HepG2 (cell line): ENCODE results near the gene SLC25A45. TPM values are rescaled to one million over a fixed set of nuclear protein-coding genes. Genes with fewer than 3 reads are reported as not detected.

ENCODE experiments used
- ATAC-seq: fragments of 200-7000 bp; cut with Tn5 transposase; 3 replicates; pipeline ENCODE4 v1.9.1; 2020; ENCODE audit warnings: mild to moderate bottlenecking, moderate library complexity
- BruUV-seq: library from RNA; stranded (reverse); fragments of 400-500 nt; replicated peaks from 2 replicates; lab custom pipeline; 2021; lab: Mats Ljungman, UMichigan
- CTCF ChIA-PET: fragments of 300-600 bp; formaldehyde crosslinking; extraction: SDS; loops from one replicate; lab custom pipeline; 2021; ENCODE audit warnings: low total read pairs, inconsistent platforms, low intra/inter-chr PET ratio; lab: Yijun Ruan, JAX
- POLR2A ChIA-PET: fragments of 350-600 bp; sonication (Branson Sonifier 250); formaldehyde crosslinking; loops from one replicate; lab custom pipeline; 2020; ENCODE audit warnings: antibody characterized with exemption, inconsistent platforms; lab: Yijun Ruan, JAX
- DNase-seq: peaks from one replicate; pipeline ENCODE4 v3.0.0-alpha.2; 2015; ENCODE audit warnings: low spot score
- FAIRE-seq: peaks from 3 replicates; lab custom pipeline; 2011; peaks lifted over from hg19 to GRCh38; lab: Jason Lieb, UNC
- H2AFZ ChIP-seq: one replicate; pipeline ENCODE4 v1.6.1; 2011; ENCODE audit warnings: low read length, inconsistent platforms
- H3K27ac ChIP-seq: fragments of 300-600 bp; 3 replicates; pipeline ENCODE4 v1.8.0; 2011; ENCODE audit warnings: mixed run types, mild to moderate bottlenecking, mixed read lengths, low read length, inconsistent platforms; ENCODE audit not compliant: insufficient read depth; ENCODE audit errors: extremely low read length
- H3K27me3 ChIP-seq, 2 experiments: fragments of 200-600 bp in 1 of 2; 2 replicates in 1 of 2; 3 replicates in 1 of 2; pipeline versions ENCODE4 v1.6.0 to v1.8.0; 2011; ENCODE audit warnings: low read length in 2 of 2, mild to moderate bottlenecking in 2 of 2, moderate library complexity in 2 of 2, inconsistent platforms in 1 of 2; ENCODE audit not compliant: insufficient read depth in 2 of 2, control insufficient read depth in 1 of 2
- H3K36me3 ChIP-seq, 2 experiments: fragments of 200-600 bp in 1 of 2; replicated peaks in 1 of 2; 2 replicates in 1 of 2; 3 replicates in 1 of 2; pipeline versions ENCODE4 v1.5.1 to v1.8.0; 2011; ENCODE audit warnings: low read length in 2 of 2, inconsistent platforms in 1 of 2; ENCODE audit not compliant: insufficient read depth in 2 of 2, control insufficient read depth in 1 of 2
- H3K4me1 ChIP-seq: 2 replicates; pipeline ENCODE4 v1.5.1; 2012; ENCODE audit warnings: low read length, inconsistent platforms; ENCODE audit not compliant: insufficient read depth
- H3K4me2 ChIP-seq: 2 replicates; pipeline ENCODE4 v1.6.0; 2011; ENCODE audit warnings: low read depth, low read length, inconsistent platforms
- H3K4me3 ChIP-seq, 3 experiments: fragments of 200-600 bp in 1 of 3; sonication (generic), shearing (Covaris generic) in 1 of 3; replicated peaks in 1 of 3; 2 replicates each; pipeline ENCODE4 v1.5.1; 2011 to 2016; ENCODE audit warnings: low read length in 3 of 3, inconsistent platforms in 2 of 3, low read depth in 2 of 3, mild to moderate bottlenecking in 2 of 3, control low read depth in 1 of 3, mixed read lengths in 1 of 3; ENCODE audit not compliant: insufficient read depth in 1 of 3
- H3K79me2 ChIP-seq: one replicate; pipeline ENCODE4 v1.6.1; 2011; ENCODE audit warnings: low read length, inconsistent platforms; ENCODE audit not compliant: insufficient read depth
- H3K9ac ChIP-seq: 2 replicates; pipeline ENCODE4 v1.6.0; 2011; ENCODE audit warnings: mild to moderate bottlenecking, low read depth, low read length, inconsistent platforms; ENCODE audit not compliant: insufficient read depth
- H3K9me3 ChIP-seq: 2 replicates; pipeline ENCODE4 v1.5.1; 2012; ENCODE audit warnings: mild to moderate bottlenecking, low read length
- H4K20me1 ChIP-seq: 2 replicates; pipeline ENCODE4 v1.6.0; 2011; ENCODE audit warnings: inconsistent platforms, mild to moderate bottlenecking, low read length, moderate library complexity; ENCODE audit not compliant: insufficient read depth
- BRD4 ChIP-seq: sonication (generic); formaldehyde crosslinking; IDR thresholded peaks from 2 replicates; pipeline ENCODE4 v1.4.0; 2020; ENCODE audit warnings: missing genetic modification reagents
- CHD2 ChIP-seq: IDR thresholded peaks from 2 replicates; pipeline ENCODE4 v1.6.1; 2011; ENCODE audit warnings: low read depth, low read length, improper control_type of control experiment
- DDIT3 ChIP-seq: sonication (generic); formaldehyde crosslinking; IDR thresholded peaks from 2 replicates; pipeline ENCODE4 v1.4.0; 2020; ENCODE audit warnings: mild to moderate bottlenecking, missing genetic modification reagents
- KDM2A ChIP-seq: sonication (generic); formaldehyde crosslinking; IDR thresholded peaks from 2 replicates; pipeline ENCODE4 v1.4.0; 2020; ENCODE audit warnings: low read depth, missing genetic modification reagents, borderline replicate concordance
- NR2F1 ChIP-seq, 2 experiments: fragments of 450-650 bp in 1 of 2; formaldehyde crosslinking in 1 of 2; IDR thresholded peaks; 2 replicates each; pipeline versions ENCODE4 v1.5.0 to v1.6.1; 2016 to 2020; ENCODE audit warnings: mild to moderate bottlenecking in 1 of 2, missing compliant biosample characterization in 1 of 2, missing genetic modification reagents in 1 of 2, moderate library complexity in 1 of 2
- POLR2AphosphoS5 ChIP-seq: IDR thresholded peaks from 2 replicates; pipeline ENCODE4 v1.6.1; 2012; ENCODE audit warnings: low read depth, low read length
- RBM22 ChIP-seq: fragments of 200-400 bp; formaldehyde crosslinking; optimal IDR thresholded peaks from 2 replicates; pipeline ENCODE3; 2017; ENCODE audit warnings: mild to moderate bottlenecking, low read length, moderate library complexity
- SMYD3 ChIP-seq: sonication (generic); formaldehyde crosslinking; IDR thresholded peaks from 2 replicates; pipeline ENCODE4 v1.8.1; 2023; ENCODE audit warnings: mild to moderate bottlenecking, missing genetic modification reagents
- TBL1XR1 ChIP-seq: fragments of 150-350 bp; IDR thresholded peaks from 2 replicates; pipeline ENCODE4 v1.6.1; 2014; ENCODE audit warnings: borderline replicate concordance, low read length; ENCODE audit not compliant: partially characterized antibody
- ZFP36L1 ChIP-seq: sonication (generic); formaldehyde crosslinking; IDR thresholded peaks from 2 replicates; pipeline ENCODE4 v1.8.0; 2022; ENCODE audit warnings: mild to moderate bottlenecking, missing genetic modification reagents, moderate library complexity
- ZNF430 ChIP-seq: sonication (generic); formaldehyde crosslinking; IDR thresholded peaks from 2 replicates; pipeline ENCODE4 v1.9.0; 2021; ENCODE audit warnings: mild to moderate bottlenecking, missing genetic modification reagents
- ZNF512 ChIP-seq: sonication (generic); formaldehyde crosslinking; IDR thresholded peaks from 2 replicates; pipeline ENCODE4 v1.4.0; 2020; ENCODE audit warnings: mild to moderate bottlenecking, missing genetic modification reagents
- ZNF646 ChIP-seq: sonication (generic); formaldehyde crosslinking; IDR thresholded peaks from 2 replicates; pipeline ENCODE4 v1.9.0; 2021; ENCODE audit warnings: mild to moderate bottlenecking, missing genetic modification reagents
- WGBS: methylation state at CpG from one replicate; pipeline ENCODE4 v1.1.6; 2017; ENCODE audit warnings: low lambda C conversion rate; 5-methylcytosine and 5-hydroxymethylcytosine counted together
- in situ Hi-C: cut with HindIII; loops from 2 replicates; pipeline ENCODE4 v1.10.0; 2017; ENCODE audit warnings: low pct_unique_long_range_greater_than_20kb; ENCODE audit not compliant: extremely low pct_ligation_motif_present
- intact Hi-C: fragments of 100-400 bp; cut with micrococcal nuclease; formaldehyde crosslinking; loops from one replicate; pipeline ENCODE4 v1.10.0; 2022; ENCODE audit not compliant: unreplicated experiment
- polyA plus RNA-seq, 8 experiments: library from polyadenylated mRNA; depleted of rRNA in 3 of 8; stranded (reverse) in 7 of 8; unstranded in 1 of 8; fragments of >200 nt; fragmentation: Illumina TruSeq in 4 of 8; extraction: Trizol in 4 of 8; gene quantifications; 2 replicates each; pipeline versions ENCODE4 v1.2.1 to v1.2.3, GENCODE V29; 2011 to 2016; ENCODE audit warnings: low read depth in 4 of 8, missing spikeins in 1 of 8, mixed read lengths in 1 of 8; ENCODE audit not compliant: insufficient read depth in 1 of 8
- total RNA-seq, 5 experiments: library from RNA; depleted of rRNA; stranded (reverse); fragments of >200 nt; fragmentation: Illumina TruSeq; extraction: Trizol; gene quantifications; 2 replicates each; pipeline ENCODE4 v1.2.3, GENCODE V29; 2016; ENCODE audit warnings: low read depth in 1 of 5

SLC25A45 gene
- total and polyA plus RNA-seq, 2 of the 13 experiments (the other 11 are each of a cell fraction or from before 2014, with no cell fraction given) = 1.2 to 3.4 TPM

- TF ChIP-seq TBL1XR1 (peak; percentile 15), NR2F1 (CRISPR knock-in tag; IDR thresholded peaks at IDR 0.05) (peak in 1 of 2 experiments; percentile 49; a peak in 2 of 4 replicates), KDM2A (peak; percentile 54; the same call in 1 of the 2 replicates), RBM22 (peak; percentile 99)
Measured at GRCh38 chr11:65429724-65430405, 47.4 kb upstream of the SLC25A45 start (continued).

GRCh38 chr11:65429068-65429681, 46.7 kb upstream of the SLC25A45 start:
- BruUV-seq = no TSS peak
- peaks cover 74% of the 10 kb centered on the region for H3K4me1 ChIP-seq
- H3K36me3 ChIP-seq = peaks cover 2 to 3% of the 10 kb centered on the region in 2 experiments; a peak in 4 of 5 replicates
- H3K9me3 ChIP-seq = no peaks in the 10 kb centered on the region
- no peak for ATAC-seq
- H3K27me3 ChIP-seq = no peaks in the 10 kb centered on the region; a peak in 1 of 5 replicates
- intact Hi-C loops (no loop called here), in situ Hi-C loops (no loop called here)
- POLR2A ChIA-PET = interaction anchor here (1.9 to 17.8 kb wide), 3 partner anchors 11 to 74 kb away, joined by 8 to 952 read pairs (median 147); partner anchors contain the start of gene MALAT1
- H3K27ac ChIP-seq = peak overlapping the region; percentile 41
- H3K4me3 ChIP-seq = peak overlapping the region in 2 of 3 experiments; percentile 14 to 42; a peak in 1 of 6 replicates
- peak; percentile 42 for FAIRE-seq
- no peak for DNase-seq
- H4K20me1 ChIP-seq = peaks cover 100% of the 10 kb centered on the region
- H3K4me2 ChIP-seq = peak overlapping the region; percentile 95
- CTCF ChIA-PET = no interaction called here
- peaks cover 82% of the 10 kb centered on the region for H3K79me2 ChIP-seq
- no peak overlapping the region for H2AFZ ChIP-seq
- 20% methylated on average over 9 of the region's 9 CpGs for WGBS
- no peak overlapping the region for H3K9ac ChIP-seq
- TF ChIP-seq ZNF646 (CRISPR knock-in tag) (peak; percentile 92), SMYD3 (no peak), POLR2AphosphoS5 (peak; percentile 62; the same call in 1 of the 2 replicates), ZNF430 (CRISPR knock-in tag) (no peak), CHD2 (peak; percentile 57), BRD4 (CRISPR knock-in tag) (no peak), ZFP36L1 (0 out of 2 replicates have a peak, but pooled peaks have one; percentile 33), DDIT3 (CRISPR knock-in tag) (no peak), ZNF512 (CRISPR knock-in tag) (no peak)
